Stromal cell of bone marrow (primary cell): ENCODE data around the gene PTRHD1.
"Not testable (repeated sequence)": the region's sequence is repeated elsewhere in the genome, so short reads cannot be mapped to it uniquely, and the experiment has no call there.

Experiments used
- DNase-seq: peaks from one replicate; pipeline ENCODE4 v3.0.0-alpha.2; 2012; ENCODE audit warnings: low read depth

Gene PTRHD1

DNA sequence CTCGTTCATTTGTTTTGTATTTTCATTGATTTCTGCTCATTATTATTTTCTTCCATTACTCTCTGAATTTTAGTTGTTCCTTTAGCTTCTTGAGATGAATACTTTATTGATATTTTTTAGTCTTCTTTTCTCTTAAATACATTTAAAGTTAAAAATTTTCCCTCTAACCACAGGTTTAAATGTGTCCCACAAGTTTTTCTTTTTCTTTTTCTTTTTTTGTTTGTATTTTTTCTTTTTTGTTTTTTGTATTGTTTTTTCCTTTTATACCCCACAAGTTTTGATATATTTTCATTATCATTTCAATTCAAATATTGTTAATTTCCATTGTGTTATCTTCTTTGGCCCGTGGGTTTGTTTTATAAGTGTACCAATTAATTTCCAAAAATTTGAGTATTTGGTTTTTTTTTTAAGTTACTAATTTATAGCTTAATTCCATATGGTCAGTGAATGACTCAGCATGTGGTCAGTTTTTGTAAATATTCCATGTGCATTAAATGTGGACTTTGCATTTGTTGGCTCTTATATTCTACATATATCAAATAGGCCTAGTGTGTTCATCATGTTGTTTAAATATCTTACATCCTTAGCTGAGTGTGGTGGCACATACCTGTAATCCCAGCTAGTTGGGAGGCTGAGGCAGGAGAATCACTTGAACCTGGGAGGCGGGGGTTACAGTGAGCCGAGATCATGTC, 16.3 kb upstream of the PTRHD1 start:
- no peak for DNase-seq

- DNase-seq: no peak
These were observed 13.5 kb upstream of the PTRHD1 start for GRCh38 chr2:24806661-24807036.

DNA sequence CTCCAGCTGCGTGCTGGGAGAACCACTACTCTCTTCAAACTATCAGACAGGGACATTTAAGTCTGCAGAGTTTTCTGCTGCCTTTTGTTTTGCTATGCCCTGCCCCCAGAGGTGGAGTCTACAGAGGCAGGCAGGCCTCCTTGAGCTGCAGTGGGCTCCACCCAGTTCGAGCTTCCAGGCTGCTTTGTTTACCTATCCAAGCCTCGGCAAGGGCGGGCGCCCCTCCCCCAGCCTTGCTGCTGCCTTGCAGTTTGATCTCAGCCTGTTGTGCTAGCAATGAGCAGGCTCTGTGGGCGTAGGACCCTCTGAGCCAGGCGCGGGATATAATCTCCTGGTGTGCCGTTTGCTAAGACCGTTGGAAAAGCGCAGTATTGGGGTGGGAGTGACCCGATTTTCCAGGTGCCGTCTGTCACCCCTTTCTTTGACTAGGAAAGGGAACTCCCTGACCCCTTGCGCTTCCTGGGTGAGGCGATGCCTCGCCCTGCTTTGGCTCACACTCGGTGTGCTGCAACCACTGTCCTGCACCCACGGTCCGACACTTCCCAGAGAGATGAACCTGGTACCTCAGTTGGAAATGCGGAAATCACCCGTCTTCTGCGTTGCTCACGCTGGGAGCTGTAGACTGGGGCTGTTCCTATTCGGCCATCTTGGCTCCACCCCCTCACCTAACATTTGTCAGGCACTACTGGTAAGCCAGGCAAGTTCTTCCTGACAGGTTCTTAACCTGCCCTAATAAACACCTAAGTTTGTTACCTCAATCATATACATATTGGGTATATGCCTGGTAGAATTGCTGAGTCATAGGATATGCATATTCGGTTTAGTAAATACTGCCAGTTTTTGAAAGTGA, 12.8 kb upstream of the PTRHD1 start:
- DNase-seq: not testable (repeated sequence)

DNA sequence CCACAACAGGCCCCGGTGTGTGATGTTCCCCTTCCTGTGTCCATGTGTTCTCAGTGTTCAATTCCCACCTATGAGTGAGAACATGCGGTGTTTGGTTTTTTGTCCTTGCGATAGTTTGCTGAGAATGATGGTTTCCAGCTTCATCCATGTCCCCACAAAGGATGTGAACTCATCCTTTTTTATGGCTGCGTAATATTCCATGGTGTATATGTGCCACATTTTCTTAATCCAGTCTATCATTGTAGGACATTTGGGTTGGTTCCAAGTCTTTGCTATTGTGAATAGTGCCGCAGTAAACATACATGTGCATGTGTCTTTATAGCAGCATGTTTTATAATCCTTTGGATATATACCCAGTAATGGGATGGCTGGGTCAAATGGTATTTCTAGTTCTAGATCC, 7.3 kb upstream of the PTRHD1 start:
- DNase-seq: not testable (repeated sequence)

DNA sequence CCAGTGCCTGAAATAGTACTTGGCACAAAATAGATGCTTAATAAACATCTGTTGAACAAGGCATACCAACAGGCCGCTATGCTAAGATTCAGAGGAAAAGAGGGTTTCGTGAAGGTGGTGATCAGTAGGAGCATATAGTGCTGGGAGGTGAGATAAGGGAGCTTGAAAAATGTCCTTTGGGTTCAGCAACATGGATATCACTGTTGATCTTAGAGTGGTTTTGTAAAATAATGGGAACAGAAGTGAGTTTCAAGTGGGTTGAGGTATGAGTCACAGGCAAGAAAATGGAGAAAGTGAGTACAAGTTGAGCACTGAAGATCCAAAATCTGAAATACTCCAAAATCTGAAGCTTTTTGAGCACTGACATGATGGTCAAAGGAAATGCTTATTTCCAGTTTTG, 4.5 kb upstream of the PTRHD1 start:
- DNase-seq: no peak

GRCh38 chr2:24793761-24794435, 707 bp upstream of the PTRHD1 start:
- no peak for DNase-seq

DNA sequence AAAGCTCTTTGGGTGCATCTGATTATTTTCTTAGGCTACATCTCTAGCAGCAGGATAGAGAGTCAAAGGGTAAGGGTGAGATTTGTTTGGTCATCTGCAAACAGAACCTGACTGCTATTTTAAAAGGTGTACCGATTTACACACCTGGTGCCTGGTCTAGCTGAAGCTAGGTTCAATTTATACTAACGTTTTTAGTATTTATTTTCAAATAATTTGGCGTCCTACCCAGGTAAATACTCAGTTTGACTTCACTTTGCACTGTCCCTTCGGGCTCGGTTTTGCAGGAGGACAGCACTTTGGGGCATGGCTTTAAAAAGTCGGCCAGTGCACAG, 683 bp downstream of the PTRHD1 start:
- DNase-seq: no peak

DNA sequence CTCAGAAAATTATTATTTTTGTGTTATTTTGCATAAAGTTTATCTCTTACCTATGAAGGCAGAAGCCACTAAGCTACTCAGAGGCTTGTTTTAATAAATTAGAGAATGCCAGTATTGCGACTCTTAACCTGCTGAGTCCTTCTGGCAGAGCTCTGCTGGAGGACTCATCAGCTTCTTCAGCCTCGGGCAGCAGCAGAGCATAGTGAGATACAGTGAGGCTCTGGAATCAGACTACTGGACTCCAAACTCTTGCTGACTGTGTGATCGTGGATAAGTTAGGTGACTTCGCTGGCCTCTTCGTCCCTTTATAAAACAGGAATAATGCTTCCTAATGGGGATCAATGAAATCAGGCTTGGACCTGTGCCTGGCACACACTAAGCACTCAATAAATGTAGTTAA, 1.7 kb downstream of the PTRHD1 start:
- DNase-seq: no peak

DNA sequence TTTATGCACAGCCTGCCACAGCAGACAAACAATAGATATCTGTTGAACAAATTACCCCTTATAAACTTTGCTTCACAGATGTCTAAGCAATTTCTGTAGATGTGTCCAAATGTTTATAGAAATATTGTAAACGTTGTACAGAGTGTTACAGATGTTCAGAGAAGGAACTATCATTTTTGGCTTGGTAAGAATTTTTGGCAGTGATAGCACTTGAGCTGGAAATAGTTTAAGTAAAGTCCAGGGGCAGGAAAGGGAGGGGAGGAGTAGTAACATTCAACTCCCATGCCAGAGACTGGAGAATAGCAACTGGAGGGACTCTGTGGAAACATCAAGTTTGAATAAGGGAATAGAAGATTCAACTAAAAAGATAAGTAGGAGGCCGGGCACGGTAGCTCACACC, 4.4 kb downstream of the PTRHD1 start:
- no peak for DNase-seq

GRCh38 chr2:24787532-24787931, 5.7 kb downstream of the PTRHD1 start:
- no peak for DNase-seq

DNA sequence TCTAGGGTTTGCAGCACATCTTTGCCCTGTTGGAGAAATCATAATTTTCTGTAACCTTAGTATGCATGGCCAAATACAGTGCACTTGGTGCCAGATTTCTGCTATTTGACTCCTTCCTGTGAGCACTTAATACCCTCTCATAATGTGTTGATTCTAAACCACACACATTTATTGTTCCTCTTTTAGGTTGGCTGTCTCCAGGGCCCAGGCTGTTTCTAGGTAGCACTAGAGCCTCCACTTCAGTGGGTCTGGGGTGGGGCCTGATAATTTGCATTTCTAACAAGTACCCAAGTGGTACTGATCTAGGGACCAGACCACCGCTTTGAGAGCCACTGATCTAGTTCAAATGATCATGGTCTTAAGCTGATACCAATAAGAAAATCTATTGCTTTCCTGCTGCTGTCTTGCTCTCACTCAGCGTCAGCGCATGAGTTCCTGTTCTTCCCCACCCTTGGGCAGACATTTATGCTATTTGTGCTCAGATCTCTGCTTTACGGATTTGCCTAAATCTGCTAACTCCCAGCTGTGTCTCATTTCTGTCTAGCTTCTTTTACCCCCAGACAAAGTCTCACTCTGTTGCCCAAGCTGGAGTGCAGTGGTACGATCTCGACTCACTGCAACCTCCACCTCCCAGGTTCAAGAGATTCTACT, 7.4 kb downstream of the PTRHD1 start:
- no peak for DNase-seq

- DNase-seq: no peak
These were observed 9.6 kb downstream of the PTRHD1 start for GRCh38 chr2:24783641-24784040.

- DNase-seq: no peak
These were observed 14.1 kb downstream of the PTRHD1 start for GRCh38 chr2:24779116-24779515.

DNA sequence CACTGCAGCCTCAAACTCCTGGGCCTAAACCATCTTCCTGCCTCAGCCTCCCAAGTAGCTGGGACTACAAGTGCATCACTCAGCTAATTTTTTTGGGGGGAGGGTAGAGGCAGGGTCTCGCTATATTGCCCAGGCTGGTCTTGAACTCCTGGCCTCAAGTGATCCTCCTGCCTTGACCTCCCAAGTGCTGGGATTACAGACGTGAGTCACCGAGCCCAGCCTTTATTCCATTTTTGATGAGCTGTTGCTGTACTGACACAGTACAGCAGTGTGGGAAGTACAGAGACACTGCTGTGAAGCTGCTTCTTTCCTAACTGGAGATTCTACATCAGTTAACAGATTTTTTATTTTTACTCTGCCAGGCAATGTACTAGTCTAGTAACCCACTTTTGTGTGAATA, 18.8 kb downstream of the PTRHD1 start:
- DNase-seq: no peak

GRCh38 chr2:24771764-24772586, 21.2 kb downstream of the PTRHD1 start:
- DNase-seq: no peak

DNA sequence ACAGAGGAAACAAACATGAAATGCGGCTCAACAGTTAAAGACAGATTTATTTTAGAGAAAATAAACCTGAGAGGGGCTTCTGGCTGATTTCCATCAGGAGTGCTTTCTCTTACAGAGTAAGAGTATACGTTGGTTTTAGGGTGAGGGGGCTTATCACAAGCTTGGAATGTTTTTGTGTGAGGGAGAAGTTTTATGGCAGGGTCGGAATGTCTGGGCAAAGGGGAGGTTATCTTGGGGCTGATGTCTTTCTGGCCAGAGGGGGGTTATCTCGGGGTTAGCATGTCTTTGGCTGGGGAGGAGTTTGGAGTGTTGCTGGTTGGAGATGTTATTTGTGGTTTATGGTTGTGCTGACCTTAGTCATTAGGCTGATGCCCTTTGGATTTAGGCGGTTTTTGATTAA, 22.1 kb downstream of the PTRHD1 start:
- no peak for DNase-seq

- DNase-seq: no peak
These were observed 24.6 kb downstream of the PTRHD1 start for GRCh38 chr2:24768601-24769000.

DNA sequence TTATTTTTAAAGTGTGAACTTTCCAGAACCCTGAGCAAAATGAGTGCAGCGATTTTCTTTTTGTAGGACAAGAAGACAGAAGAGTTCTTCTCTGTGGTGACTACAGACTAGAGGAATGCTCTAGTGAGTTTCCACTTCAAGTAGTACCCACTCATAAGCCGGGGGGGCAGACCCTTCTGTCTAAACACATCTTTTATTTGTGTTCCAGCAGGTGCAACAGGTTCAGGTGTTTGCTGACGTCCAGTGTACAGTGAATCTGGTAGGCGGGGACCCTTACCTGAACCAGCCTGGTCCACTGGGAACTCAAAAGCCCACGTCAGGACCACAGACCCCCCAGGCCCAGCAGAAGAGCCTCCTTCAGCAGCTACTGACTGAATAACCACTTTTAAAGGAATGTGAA, 25.2 kb downstream of the PTRHD1 start:
- DNase-seq: no peak

DNA sequence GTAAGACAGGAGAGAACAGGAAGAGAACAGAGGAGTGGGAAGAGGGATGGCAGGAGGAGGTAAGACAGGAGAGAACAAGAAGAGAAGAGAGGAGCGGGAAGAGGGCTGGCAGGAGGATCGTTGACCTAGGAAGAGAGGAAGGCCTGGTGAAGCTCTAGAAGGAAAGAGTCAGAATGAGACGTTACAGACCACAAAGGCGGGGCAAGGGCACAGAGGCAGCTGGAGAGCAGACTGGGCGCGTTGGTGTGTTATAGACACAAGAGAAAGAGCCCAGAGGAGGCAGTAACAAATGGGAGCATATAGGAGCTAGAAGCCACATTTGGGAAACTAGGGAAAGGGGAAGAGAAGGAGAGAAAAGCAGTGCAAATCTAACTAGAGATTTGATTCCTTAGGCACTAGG, 26.6 kb downstream of the PTRHD1 start:
- DNase-seq: no peak

GRCh38 chr2:24763843-24764242, 29.3 kb downstream of the PTRHD1 start:
- no peak for DNase-seq

- no peak for DNase-seq
These were observed 30.7 kb downstream of the PTRHD1 start for GRCh38 chr2:24762518-24762917.

- no peak for DNase-seq
These were observed 31.3 kb downstream of the PTRHD1 start for GRCh38 chr2:24761866-24762265.
